NT2/D1 (cell line): Measurements from ENCODE around the gene ANKRD16.
"Not testable (repeated sequence)": the region's sequence is repeated elsewhere in the genome, so short reads cannot be mapped to it uniquely, and the experiment has no call there.

ENCODE experiments used
- DNase-seq: peaks from one replicate; pipeline ENCODE4 v3.0.0-alpha.2; 2011; ENCODE audit warnings: low read depth, low spot score
- H3K27me3 ChIP-seq: 2 replicates; pipeline ENCODE4 v1.6.0; 2011; ENCODE audit warnings: mild to moderate bottlenecking; ENCODE audit not compliant: insufficient read length, insufficient read depth
- H3K36me3 ChIP-seq: 2 replicates; pipeline ENCODE4 v1.6.1; 2011; ENCODE audit warnings: mild to moderate bottlenecking, low read length, mixed read lengths; ENCODE audit not compliant: insufficient read depth, insufficient read length
- H3K4me1 ChIP-seq: 2 replicates; pipeline ENCODE4 v1.5.1; 2011; ENCODE audit not compliant: insufficient read depth, insufficient read length
- H3K4me3 ChIP-seq: 2 replicates; pipeline ENCODE4 v1.5.1; 2011; ENCODE audit warnings: low read depth; ENCODE audit not compliant: insufficient read length
- H3K9ac ChIP-seq: 2 replicates; pipeline ENCODE4 v1.6.0; 2011; ENCODE audit warnings: low read depth; ENCODE audit not compliant: insufficient read length
- H3K9me3 ChIP-seq: 2 replicates; pipeline ENCODE4 v1.5.1; 2011; ENCODE audit warnings: mild to moderate bottlenecking, low read length; ENCODE audit not compliant: insufficient read depth
- SUZ12 ChIP-seq: IDR thresholded peaks from 2 replicates; pipeline ENCODE4 v1.6.1; 2011; ENCODE audit not compliant: insufficient read length, insufficient read depth; ENCODE audit errors: extremely low read depth
- YY1 ChIP-seq: IDR thresholded peaks from 2 replicates; pipeline ENCODE4 v1.6.1; 2011; ENCODE audit not compliant: insufficient read length, insufficient read depth
- ZNF274 ChIP-seq: IDR thresholded peaks from 2 replicates; pipeline ENCODE4 v1.6.1; 2011; ENCODE audit warnings: mild to moderate bottlenecking, low read depth, low read length

ANKRD16 gene

DNA sequence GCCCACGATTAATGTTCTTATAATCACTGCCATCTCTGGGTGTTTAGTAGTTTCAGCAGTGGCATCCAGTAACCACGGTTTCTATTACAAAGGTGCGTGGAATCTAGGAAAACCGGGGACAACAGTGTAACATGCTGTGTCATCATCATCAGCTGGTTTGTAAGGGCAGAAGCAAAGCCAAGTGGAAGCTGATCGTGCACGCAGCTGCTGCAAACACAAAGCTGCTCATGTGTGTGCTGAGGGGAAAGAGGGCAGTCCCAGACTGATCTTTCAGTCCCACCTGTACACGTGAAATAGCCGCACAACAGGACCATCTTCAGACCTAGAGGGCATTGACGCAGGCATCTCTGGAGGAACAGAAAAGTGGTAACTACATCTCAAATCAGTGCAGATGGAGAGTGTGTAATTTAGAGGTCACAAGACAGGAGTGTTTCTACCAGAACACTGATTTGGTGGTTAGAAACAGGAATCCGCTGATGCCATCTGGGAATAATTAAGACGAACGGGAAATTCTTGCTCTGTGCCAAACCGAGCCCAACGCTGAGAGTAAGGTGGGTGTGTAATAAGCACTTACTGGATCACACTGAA lies 13.4 kb downstream of the ANKRD16 start:
- Histone ChIP-seq H3K36me3 (peaks cover 24% of the 10 kb centered on the region), H3K27me3 (no peaks in the 10 kb centered on the region), H3K4me3 (no peak overlapping the region), H3K4me1 (no peaks in the 10 kb centered on the region), H3K9me3 (no peaks in the 10 kb centered on the region), H3K9ac (no peak overlapping the region)
- TF ChIP-seq YY1: no peak
- no peak for TF ChIP-seq SUZ12
- TF ChIP-seq ZNF274: no peak
- DNase-seq: no peak

DNA sequence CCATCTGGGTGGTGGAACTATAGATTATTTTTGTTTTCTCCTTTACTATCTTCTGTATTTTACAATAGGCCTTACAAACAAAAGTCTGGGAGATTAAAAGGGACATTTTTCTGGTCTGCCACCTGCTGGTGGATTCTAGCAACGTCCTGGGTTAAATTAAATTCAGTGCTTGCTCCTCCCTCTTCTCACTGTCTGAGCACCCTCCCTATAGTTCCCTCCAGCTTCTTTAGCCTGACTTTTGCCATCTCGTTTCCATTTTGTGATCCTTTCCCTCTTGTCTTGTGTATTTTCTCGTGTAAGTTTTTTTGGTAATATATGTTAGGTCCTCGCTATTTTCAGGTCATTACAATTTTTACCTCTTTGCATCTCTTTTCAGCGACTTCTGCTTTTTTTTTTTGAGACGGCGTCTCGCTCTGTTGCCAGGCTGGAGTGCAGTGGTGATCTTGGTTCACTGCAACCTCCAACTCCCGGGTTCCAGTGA lies 16.1 kb downstream of the ANKRD16 start:
- Histone ChIP-seq H3K9ac (no peak overlapping the region), H3K9me3 (peaks cover 5% of the 10 kb centered on the region; the same call in 1 of the 2 replicates), H3K36me3 (peaks cover 20% of the 10 kb centered on the region), H3K27me3 (no peaks in the 10 kb centered on the region), H3K4me1 (no peaks in the 10 kb centered on the region), H3K4me3 (no peak overlapping the region)
- TF ChIP-seq SUZ12: no peak
- TF ChIP-seq ZNF274: no peak
- TF ChIP-seq YY1: no peak
- peak; percentile 30 for DNase-seq

DNA sequence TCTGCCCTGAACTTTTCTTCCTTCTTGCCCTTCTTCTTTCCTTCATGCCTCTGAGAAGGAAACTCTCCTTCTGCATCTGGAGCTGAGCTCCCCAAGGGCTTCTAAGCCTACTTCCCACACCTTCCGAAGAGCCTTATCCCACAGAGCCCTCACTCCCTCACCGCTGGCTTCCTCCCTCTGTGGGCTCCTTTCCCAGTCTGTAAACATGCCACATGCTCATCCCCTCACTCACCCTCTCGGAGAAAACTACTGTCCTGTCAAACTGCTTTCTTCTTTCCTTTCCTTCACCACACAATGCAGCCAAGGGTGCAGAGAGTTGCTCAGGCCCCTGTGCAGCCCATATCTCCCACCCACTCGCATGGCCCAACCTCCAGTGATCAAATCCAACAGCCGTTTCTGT lies 18.1 kb downstream of the ANKRD16 start:
- Histone ChIP-seq H3K36me3 (peaks cover 11% of the 10 kb centered on the region), H3K4me1 (no peaks in the 10 kb centered on the region), H3K27me3 (no peaks in the 10 kb centered on the region), H3K9me3 (peaks cover 5% of the 10 kb centered on the region; the same call in 1 of the 2 replicates), H3K4me3 (no peak overlapping the region), H3K9ac (no peak overlapping the region)
- DNase-seq: no peak
- TF ChIP-seq SUZ12 (no peak), YY1 (no peak)

DNA sequence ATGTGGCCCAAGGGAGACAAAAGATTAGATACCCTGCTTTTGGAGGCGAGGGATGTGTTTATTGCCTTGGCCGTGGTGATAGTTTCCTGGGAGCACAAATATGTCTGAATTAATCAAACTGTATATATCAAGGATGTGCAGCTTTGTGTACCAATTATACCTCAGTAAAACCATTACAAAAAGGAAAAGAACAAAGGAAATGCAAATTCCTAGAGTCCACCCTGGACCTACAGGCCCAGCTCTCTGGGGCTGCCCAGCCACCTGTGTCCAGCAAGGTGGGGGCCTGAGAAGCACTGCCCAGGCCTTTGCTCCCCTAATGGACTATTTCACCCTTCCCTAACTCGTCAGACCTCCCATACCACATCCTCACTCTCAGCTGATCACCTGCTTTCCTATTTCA lies 20.5 kb downstream of the ANKRD16 start:
- DNase-seq: no peak
- no peak overlapping the region for H3K9ac ChIP-seq
- no peaks in the 10 kb centered on the region for H3K27me3 ChIP-seq
- H3K4me1 ChIP-seq: no peaks in the 10 kb centered on the region
- peaks cover 5% of the 10 kb centered on the region; the same call in 1 of the 2 replicates for H3K9me3 ChIP-seq
- peaks cover 1% of the 10 kb centered on the region for H3K36me3 ChIP-seq
- H3K4me3 ChIP-seq: no peak overlapping the region
- TF ChIP-seq YY1 (no peak), SUZ12 (no peak)

DNA sequence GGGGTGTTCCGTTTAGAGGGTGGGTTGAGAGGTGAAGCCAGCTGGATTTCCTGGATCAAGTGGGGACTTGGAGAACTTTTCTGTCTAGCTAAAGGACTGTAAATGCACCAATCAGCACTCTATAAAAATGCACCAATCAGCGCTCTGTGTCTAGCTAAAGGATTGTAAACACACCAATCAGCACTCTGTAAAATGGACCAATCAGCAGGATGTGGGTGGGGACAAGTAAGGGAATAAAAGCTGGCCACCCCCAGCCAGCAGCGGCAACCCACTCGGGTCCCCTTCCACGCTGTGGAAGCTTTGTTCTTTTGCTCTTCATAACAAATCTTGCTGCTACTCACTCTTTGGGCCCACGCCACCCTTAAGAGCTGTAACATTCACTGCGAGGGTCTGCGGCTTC lies 21.3 kb downstream of the ANKRD16 start:
- H3K27me3 ChIP-seq, H3K9me3 ChIP-seq, H3K4me1 ChIP-seq, H3K36me3 ChIP-seq, H3K9ac ChIP-seq, DNase-seq, H3K4me3 ChIP-seq: not testable (repeated sequence)

DNA sequence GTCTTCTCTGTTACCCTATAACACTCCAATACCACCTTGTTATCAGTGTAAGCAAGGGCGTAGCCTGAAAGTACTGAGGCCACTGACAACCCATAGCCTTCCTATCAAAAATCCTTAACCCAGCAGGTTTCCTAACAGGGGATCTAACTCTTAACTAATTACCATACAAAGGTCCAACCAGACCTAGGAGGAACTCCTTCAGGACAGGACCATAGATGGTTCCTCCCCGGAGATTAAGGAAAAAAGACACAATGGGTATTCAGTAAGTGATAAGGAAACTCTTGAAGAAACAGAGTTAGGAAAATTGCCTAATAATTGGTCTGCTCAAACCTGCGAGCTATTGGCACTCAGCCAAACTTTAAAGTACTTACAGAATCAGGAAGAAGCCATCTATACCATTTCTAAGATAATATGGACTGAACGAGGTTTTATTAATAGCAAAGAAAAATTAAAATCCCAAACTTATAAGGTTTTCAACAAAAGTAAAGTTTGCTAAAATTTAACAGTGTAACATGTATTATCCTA lies 22.5 kb downstream of the ANKRD16 start:
- not testable (repeated sequence) for H3K9ac ChIP-seq, H3K36me3 ChIP-seq, DNase-seq, H3K9me3 ChIP-seq, H3K4me1 ChIP-seq, H3K4me3 ChIP-seq, H3K27me3 ChIP-seq

DNA sequence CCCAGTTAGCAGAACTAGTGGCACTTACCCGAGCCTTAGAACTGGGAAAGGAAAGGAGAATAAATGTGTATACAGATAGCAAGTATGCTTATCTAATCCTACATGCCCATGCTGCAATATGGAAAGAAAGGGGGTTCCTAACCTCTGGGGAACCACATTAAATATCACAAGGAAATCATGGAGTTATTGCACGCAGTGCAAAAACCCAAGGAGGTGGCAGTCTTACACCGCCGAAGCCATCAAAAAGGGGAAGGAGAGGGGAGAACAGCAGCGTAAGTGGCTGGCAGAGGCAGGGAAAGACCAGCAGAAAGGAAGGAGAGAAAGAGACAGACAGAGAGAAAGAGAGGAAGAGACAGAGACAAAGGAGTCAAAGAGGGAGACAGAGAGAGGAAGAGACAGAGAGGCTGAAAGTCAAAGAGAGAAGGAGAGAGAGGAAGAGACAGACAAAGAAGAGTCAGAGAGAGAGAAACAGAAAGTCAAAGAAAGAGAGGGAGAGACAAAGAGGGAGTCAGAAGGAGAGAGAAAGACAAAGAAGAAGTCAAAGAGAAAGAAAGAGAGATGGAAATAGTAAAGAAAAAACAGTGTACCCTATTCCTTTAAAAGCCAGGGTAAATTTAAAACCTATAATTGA lies 23.1 kb downstream of the ANKRD16 start:
- not testable (repeated sequence) for DNase-seq, H3K9ac ChIP-seq, H3K27me3 ChIP-seq, H3K9me3 ChIP-seq, H3K36me3 ChIP-seq, H3K4me1 ChIP-seq, H3K4me3 ChIP-seq

DNA sequence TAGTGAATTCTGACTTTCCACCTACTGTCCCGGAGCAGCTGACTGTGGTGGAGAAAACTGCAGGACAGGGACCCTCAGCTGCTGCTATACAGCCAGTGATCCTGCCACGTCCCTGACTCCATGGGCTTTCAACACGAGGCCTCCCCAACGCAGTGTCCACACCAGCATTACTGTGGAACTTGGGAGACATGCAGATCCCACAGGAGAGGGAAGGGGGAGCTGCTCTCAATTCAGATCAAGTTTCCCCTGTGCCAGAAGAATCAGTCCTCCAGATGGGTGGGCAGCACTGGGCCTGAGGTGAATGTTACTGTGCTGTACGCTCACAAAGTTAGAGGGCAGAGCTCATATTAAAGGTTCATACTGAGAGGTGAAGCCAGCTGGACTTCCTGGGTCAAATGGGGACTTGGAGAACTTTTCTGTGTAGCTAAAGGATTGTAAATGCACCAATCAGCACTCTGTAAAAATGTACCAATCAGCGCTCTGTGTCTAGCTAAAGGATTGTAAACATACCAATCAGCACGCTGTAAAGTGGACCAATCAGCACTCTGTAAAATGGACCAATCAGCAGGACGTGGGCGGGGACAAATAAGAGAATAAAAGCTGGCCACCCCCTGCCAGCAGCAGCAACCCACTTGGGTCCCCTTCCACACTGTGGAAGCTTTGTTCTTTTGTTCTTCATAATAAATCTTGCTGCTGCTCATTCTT lies 26.6 kb downstream of the ANKRD16 start:
- H3K4me1 ChIP-seq, H3K9ac ChIP-seq, H3K4me3 ChIP-seq, DNase-seq, H3K36me3 ChIP-seq, H3K9me3 ChIP-seq, H3K27me3 ChIP-seq: not testable (repeated sequence)
